Stimulated activated CD8-positive, alpha-beta memory T cell treated with anti-CD3 and anti-CD28 coated beads, Interleukin-4, amount 100 ng/mL, for 4 hours (primary cell): Measurements from ENCODE around the gene TRPM3.
"Not testable (repeated sequence)": the region's sequence is repeated elsewhere in the genome, so short reads cannot be mapped to it uniquely, and the experiment has no call there.

Experiments used
- DNase-seq, 2 donors: peaks; one replicate each; pipeline ENCODE4 v3.0.0-alpha.2; 2020; ENCODE audit warnings: low read depth in 2 of 2, low spot score in 1 of 2

Gene TRPM3

GRCh38 chr9:71001780-71002386 is 119.5 kb downstream of the TRPM3 start:
- no peak for DNase-seq

DNA sequence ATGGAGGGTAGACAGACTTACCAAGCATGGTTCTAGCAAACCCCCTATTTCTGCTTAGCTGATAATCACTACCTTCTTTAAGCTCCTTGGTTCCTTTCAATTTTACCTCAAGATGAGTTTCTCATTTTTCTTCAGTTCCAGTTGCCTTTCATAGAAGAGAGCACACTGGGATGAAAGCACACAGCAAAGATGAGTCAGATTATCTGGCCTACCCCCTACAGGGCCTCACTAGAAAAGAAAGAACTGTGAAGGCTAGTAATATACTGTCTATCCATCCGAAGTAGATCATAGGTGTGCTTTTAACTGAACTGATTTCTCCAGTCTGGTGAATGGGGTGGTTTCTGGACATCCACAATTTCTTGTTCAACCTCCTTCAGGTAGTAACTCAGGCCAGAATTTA is 122.5 kb downstream of the TRPM3 start:
- no peak for DNase-seq

- no peak for DNase-seq
Measured at GRCh38 chr9:70995511-70995910, 125.9 kb downstream of the TRPM3 start.

- DNase-seq, result no peak
Measured at GRCh38 chr9:70994582-70994981, 126.8 kb downstream of the TRPM3 start.

DNA sequence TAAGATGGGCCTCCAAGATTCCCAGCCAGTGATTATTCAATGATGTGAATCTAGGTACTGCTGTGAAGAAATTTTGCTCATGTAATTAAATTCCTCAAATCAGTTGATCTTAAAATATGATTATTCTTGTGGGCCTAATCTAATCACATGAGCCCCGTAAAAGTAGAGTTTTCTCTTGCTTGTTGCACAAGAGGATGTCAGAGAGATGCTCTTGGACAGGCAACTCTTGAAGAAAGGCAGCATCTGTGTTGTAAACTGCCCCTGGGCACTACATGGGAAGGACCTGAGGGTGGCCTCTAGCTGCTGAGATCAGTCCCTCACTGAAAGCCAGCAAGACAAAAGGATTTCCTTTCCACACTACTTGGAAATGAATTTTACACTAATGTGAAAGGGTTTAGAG is 132.9 kb downstream of the TRPM3 start:
- DNase-seq, result no peak

- no peak for DNase-seq
Measured at GRCh38 chr9:70987986-70988385, 133.4 kb downstream of the TRPM3 start.

DNA sequence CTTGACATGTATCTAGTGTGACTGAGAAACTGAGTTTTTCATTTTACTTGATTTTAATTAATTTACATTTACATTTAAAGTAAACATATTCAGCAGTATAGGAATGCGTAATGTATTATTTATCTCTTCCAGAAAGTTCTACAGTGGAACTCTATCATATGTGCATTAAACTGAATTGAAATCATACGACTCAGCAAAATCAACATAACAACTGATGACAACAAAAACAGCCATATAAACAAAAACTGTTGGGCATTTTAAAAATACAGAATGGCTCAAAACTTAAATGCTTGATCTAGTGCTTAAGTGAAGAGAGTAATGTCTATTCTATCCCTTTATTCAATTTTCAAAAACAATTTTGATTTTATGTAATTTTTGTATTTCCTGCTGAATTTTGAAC is 134.4 kb downstream of the TRPM3 start:
- DNase-seq, result no peak

DNA sequence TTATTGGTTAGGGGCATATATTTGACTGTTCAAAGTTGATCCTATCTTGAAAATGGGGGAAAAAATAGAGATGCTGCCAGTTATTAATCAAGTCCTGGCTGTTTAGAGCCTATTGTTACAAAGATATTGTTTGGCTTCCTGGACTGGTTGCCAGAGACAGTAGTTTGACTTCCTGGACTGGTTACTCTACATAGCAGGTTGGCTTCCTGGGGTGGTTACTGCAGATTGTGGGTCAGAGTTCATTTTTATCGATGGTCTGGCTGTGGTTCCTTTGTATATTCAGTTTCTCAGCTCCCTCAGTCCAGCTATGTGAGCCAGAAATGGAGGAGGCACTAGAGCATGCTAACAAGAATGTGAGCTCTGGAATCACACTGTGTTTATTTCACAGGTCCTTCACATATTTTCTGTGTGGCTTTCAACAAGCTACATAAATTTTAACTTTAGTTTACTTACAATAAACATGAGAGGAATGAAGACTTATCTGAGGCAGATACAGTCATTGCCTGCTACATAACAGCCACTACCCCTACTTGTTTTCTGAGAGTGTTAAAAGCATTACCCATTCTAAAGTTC is 137.6 kb downstream of the TRPM3 start:
- DNase-seq, result no peak

DNA sequence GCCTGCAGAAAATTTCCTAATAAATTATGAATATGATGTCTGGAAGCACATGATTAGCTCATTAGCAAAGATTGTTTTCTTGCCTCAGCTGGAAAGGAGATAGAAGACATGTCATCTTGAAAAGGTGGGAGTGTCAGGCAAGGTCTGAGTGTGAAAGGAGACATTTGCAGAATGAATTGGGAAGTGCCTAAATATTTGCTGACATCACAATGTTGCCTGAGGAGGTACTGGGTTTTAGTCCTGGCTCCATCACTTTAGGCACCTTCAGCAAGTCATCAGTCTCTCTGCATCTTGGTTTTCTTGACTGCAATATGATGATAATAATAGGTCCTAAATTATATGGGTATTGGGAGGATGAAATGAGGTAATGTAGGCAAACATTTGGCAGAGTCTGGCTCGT is 140.1 kb downstream of the TRPM3 start:
- no peak for DNase-seq

DNA sequence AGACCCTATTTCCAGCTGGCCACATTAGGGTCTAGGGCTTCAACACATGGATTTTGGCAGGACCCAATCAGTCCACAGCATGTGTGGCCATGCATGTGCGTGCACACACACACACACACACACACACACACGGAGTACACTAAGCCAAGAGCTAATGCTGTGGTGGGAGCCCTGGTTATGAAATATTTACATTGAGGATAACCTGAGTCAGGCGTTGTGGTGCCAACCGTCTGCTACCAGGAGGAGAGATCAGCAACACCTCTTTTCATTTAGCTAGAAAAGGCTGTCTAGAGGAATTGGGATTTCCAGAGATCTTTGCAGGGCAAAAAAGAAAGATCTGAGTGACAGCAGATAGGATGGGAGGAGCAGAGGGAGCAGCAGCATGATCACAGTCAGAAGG is 141.5 kb downstream of the TRPM3 start:
- DNase-seq, result no peak

- DNase-seq, result no peak
Measured at GRCh38 chr9:70978085-70978484, 143.3 kb downstream of the TRPM3 start.

- DNase-seq, result no peak
Measured at GRCh38 chr9:70975821-70976220, 145.6 kb downstream of the TRPM3 start.

DNA sequence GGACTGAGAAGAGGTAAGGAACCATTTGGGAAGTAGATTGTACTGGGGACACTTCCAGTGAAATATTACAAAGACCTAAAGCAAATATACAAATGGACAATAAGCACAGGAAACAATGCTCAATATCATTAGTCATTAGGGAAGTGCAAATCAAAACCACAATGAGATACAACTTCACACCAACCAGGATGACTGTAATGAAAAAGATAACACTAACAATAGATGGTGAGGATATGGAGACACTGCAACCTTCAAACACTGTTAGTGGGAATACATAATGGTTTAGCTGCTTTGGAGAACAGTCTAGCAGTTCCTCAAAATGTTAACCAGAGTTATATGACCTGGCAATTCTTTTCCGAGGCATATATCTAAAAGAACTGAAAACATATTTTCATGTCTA is 149.7 kb downstream of the TRPM3 start:
- no peak for DNase-seq

GRCh38 chr9:70966380-70966779 is 155.0 kb downstream of the TRPM3 start:
- not testable (repeated sequence) for DNase-seq

DNA sequence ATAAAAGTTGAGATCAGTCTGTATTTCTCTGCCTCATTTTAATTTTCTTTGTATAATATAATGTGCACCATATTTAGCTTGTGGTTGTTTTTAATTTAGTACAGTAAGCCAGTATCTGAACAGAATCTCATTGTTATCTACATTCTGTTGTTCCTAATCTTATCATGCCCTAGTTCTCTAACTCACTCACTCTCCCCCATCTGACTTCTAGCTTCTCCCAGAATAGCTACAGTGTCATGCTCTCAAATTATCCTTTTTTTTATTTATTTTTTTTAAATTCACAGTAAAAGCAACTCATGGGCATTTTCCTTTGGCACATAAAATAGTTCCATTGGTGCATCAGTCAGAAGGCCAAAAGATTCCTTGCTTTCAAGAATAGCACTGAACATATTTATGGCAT is 156.6 kb downstream of the TRPM3 start:
- DNase-seq, result no peak

- no peak for DNase-seq
Measured at GRCh38 chr9:70963554-70963953, 157.9 kb downstream of the TRPM3 start.

DNA sequence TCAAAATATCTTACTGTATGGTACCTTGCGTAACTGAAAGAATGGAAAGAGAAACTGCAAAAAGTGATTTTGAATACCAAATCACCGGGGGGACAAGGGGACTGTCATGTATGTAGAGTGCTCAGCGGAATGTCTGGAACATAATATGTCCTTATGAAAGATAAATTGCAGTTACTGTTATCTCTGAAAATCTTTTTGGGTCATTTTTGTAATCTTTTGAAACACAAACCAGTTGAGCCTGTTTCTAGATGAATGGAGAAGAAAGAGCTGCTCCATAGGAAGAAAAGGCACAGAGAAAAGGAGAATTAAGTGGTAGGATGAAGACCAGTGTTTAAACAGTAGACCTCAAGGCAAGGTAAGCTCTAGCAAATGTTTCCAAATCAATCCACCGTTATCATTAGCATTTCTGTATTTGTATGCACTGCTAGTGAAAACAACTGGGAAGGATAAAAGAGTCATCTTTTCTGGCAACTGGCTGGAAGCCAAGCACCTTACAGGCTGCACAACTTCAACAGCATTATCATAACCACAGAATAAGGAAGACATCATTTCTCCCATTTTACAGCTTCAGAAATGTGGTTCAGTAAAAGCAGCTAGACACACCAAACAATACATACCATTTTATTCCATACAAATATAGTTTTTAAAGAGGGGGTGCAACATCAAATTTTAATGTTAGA is 158.5 kb downstream of the TRPM3 start:
- no peak for DNase-seq

DNA sequence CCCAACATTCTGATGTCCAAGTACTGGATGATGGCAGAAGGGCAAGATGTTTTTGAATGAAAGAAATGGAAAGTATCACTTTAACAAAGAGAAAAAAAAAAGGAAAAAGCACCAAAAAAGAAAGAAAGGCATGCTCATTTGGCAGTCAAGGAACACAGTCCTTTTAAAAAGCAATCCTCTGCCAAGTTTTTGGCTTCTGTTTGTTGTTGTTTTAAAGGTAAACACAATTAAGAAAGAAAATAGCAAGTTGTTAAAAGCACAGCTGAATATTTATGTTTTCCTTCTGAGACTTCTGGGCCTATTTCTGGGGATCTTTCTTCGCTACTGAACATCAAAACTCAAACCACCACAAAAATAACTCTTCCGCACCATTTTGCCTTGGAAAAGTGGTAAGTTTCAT is 162.1 kb downstream of the TRPM3 start:
- DNase-seq, result no peak

GRCh38 chr9:70954596-70955143 is 166.8 kb downstream of the TRPM3 start:
- DNase-seq, result no peak

DNA sequence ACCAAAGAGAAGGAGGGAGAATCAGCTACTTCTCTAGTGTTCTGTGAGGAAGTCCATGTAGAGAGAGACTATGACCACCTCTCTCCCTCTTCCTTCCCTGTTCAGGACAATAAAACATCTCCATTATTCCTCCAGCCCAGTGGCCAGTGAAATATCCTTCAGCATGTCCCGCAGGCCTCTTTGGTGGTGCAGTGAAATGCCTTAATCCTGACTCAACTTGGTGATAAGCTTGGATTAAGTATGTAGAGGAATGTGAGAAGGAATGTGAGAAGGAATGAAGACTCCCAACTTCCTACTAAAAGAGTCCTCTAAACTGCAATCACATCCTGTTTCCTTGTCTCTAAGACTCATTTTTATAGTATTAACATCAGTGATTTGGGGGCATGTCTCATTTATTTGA is 167.3 kb downstream of the TRPM3 start:
- no peak for DNase-seq

DNA sequence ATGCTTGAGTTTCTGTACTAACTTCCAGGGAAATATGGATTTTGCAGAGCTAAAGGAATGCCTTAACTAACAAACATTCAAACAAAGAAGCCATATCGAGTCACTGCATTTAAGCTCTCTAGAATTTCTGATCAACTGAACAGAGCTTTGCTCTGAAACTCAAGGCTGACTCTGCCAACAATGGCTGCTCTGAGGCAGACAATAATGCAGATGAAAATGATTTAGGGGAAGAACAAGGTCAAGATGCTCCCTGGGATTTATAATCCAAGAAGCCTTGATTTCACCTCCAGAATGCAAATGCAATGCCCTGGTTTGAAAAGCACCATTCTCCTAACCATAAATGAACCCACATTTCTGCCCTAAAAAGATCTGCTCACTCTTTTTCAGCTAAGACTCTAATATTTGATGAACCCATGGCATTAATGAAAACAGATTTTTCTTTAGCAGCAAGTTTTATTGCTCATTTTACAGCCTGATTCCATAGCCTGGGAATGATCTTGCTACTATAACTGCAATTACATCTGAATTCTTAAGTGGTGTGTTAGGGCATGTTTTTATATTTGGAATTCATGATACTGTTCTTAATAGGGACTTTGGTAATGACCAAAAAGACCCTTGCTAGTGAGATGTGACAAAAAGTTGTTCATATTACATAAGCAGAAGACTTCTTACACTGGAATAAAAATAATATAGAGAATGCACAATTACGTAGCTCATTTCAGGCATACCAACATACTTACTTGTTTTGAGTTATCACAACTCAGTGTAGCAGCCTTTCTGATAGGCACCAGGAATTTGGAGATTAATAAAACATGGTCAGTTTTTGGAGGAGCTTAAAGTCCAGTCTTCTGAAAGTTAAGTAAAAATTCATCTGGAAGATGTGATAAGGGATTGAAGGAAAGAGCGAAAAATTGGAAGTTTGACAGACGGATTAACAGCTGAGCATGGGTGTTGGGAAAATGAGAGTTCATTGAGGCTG is 169.4 kb downstream of the TRPM3 start:
- DNase-seq, result no peak
